Measurements from ENCODE around the gene PSMA6. TPM values are rescaled to one million over a fixed set of nuclear protein-coding genes. Genes with fewer than 3 reads are reported as not detected.
"Not testable (repeated sequence)": the region's sequence is repeated elsewhere in the genome, so short reads cannot be mapped to it uniquely, and the experiment has no call there.

PSMA6 gene
- total RNA-seq, 1 experiment from 2014 or later: 307 TPM

DNA sequence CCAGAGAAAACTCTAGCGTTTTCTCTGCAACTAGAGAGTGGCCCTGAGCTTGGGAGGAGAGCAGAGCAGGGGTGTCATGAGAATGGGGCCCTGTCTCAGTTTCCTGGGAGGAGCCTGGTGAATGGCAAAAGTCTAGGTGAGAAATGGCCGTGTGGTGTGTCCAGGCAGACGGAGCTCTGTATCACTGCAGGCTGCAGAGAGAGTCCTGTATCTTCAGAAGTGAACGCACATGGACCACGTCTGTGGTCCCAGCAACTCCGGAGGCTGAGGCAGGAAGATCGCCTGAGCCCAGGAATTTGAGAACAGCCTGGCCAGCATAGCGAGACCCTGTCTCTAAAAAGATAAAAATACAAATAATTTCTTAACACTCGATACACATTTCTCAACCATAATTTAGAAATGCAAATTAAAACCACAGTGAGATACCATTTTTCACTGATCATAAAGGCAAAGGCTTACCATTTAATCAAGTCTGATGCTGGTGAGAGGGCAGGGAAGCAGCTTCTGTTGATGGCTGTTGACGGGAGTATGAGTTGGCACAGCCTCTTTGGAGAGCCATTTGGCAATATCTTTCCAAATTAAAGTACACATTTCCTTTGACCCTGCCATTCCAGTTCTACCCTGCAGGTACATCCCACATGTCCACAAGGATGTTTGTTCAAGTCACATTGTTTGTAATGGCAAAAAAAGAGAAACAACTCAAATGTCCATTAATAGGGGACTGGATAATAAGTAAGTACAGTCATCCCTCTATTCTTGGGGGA is 61.4 kb downstream of the PSMA6 start:
- Histone ChIP-seq H3K27ac (ENCODE audit: low read length) (no peak overlapping the region), H2AFZ (ENCODE audit: low read length) (no peak overlapping the region), H3K9ac (ENCODE audit: low read length) (no peak overlapping the region), H3K79me2 (ENCODE audit: low read length) (no peaks in the 10 kb centered on the region), H4K20me1 (ENCODE audit: low read length) (no peaks in the 10 kb centered on the region), H3K36me3 (ENCODE audit: low read depth, low read length) (no peaks in the 10 kb centered on the region), H3K4me1 (ENCODE audit: insufficient read depth, low read length) (peaks cover 20% of the 10 kb centered on the region), H3K27me3 (ENCODE audit: low read length) (no peaks in the 10 kb centered on the region), H3K9me2 (replicated peaks; ENCODE audit: low read length) (no peaks in the 10 kb centered on the region), H3K4me3 (ENCODE audit: low read length) (no peak overlapping the region), H3K9me3 (ENCODE audit: low read length) (no peaks in the 10 kb centered on the region), H3K4me2 (ENCODE audit: low read length) (peak overlapping the region; percentile 21; the same call in 1 of the 2 replicates), H3F3A (ENCODE audit: low read length, unreplicated experiment) (no peaks in the 10 kb centered on the region)
- no TSS peak for BruUV-seq (replicated peaks)
- intact Hi-C loops (cut with micrococcal nuclease): no loop called here
- CTCF ChIA-PET: interaction anchor here (0.5 kb wide), 1 partner anchor 83 kb away, joined by 8 read pairs; no protein-coding TSS in a partner anchor
- TF ChIP-seq, protein P1, sequence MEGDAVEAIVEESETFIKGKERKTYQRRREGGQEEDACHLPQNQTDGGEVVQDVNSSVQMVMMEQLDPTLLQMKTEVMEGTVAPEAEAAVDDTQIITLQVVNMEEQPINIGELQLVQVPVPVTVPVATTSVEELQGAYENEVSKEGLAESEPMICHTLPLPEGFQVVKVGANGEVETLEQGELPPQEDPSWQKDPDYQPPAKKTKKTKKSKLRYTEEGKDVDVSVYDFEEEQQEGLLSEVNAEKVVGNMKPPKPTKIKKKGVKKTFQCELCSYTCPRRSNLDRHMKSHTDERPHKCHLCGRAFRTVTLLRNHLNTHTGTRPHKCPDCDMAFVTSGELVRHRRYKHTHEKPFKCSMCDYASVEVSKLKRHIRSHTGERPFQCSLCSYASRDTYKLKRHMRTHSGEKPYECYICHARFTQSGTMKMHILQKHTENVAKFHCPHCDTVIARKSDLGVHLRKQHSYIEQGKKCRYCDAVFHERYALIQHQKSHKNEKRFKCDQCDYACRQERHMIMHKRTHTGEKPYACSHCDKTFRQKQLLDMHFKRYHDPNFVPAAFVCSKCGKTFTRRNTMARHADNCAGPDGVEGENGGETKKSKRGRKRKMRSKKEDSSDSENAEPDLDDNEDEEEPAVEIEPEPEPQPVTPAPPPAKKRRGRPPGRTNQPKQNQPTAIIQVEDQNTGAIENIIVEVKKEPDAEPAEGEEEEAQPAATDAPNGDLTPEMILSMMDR (conservative IDR thresholded peaks at IDR 0.05; ENCODE audit: low read depth, low read length): no peak
- no peak for TF ChIP-seq EZH2 (IDR thresholded peaks at IDR 0.05; ENCODE audit: low read length, unreplicated experiment)
- no peak for TF ChIP-seq EZH2phosphoT487 (IDR thresholded peaks at IDR 0.05; ENCODE audit: borderline replicate concordance, low read length)
- DNase-seq: peak; percentile 88
- ATAC-seq: peak; percentile 80
- POLR2A ChIA-PET (ENCODE audit: unreplicated experiment): no interaction called here

DNA sequence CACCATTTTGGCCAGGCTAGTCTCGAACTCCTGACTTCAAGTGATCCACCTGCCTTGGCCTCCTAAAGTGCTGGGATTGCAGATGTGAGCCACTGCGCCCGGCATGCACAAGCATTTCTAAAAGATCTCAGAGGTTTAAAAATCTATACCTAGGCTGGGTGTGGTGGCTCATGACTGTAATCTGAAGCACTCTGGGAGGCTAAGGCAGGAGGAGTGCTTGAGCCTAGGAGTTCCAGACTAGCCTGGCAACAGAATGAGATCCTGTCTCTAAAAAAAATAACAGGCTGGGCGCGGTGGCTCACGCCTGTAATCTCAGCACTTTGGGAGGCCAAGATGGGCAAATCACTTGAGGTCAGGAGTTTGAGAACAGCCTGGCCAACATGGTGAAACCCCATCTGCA is 63.1 kb downstream of the PSMA6 start:
- H3K79me2 ChIP-seq (ENCODE audit: low read length); H3K27ac ChIP-seq (ENCODE audit: low read length): not testable (repeated sequence)
- CTCF ChIA-PET: interaction anchor here (0.7 kb wide), 1 partner anchor 27 kb away, joined by 4 read pairs; no protein-coding TSS in a partner anchor

DNA sequence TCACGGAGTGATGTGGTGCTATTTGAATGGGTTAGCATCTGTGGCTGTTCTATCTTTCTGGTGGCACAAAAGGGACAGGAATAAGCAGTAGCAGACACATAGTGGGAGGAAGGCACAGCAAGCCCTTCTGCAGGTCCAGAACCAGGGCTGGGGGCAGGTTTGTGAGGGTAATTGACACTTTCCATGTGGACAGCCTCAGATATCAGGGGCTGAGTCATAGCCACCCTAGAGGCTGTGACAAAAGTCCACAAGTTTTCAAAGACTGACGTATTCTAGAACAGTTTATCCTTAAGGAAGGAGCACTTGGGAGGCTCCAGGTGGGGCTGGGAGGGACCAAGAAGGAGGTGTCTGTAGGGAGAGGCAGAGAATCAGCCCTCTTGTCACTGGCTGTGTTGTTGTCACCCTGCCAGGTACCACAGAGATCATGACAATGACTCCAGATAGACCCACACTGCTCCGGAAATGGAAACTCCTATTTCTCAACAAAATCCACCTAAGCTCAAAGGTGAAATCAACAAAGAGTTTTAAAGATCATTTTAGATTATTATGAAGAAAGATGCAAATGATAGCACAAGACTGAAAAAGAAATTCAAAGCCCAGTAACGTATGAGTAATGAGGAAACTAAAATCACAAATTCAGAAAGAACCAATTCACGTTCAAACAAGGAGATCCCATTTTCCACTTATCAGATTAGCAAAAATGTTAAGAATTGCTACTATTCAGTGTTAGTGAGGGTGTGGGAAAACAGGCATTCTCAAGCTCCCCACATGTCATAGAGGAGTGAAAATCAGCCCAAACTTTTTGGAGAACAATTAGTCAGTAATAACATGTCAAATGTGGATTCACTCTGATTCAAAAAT is 64.0 kb downstream of the PSMA6 start:
- peak; percentile 49 for ATAC-seq
- TF ChIP-seq EZH2phosphoT487 (IDR thresholded peaks at IDR 0.05; ENCODE audit: borderline replicate concordance, low read length) (no peak), EZH2 (IDR thresholded peaks at IDR 0.05; ENCODE audit: low read length, unreplicated experiment) (no peak)
- TF ChIP-seq, protein P1 (conservative IDR thresholded peaks at IDR 0.05; ENCODE audit: low read depth, low read length): no peak
- H3K4me1 ChIP-seq (ENCODE audit: insufficient read depth, low read length): peaks cover 20% of the 10 kb centered on the region
- no peak overlapping the region for H3K27ac ChIP-seq (ENCODE audit: low read length)
- intact Hi-C loops (cut with micrococcal nuclease): no loop called here
- H3K9ac ChIP-seq (ENCODE audit: low read length): no peak overlapping the region
- H2AFZ ChIP-seq (ENCODE audit: low read length): 0 out of 2 replicates have a peak overlapping the region, but pooled peaks have one; percentile 24
- H3K27me3 ChIP-seq (ENCODE audit: low read length): no peaks in the 10 kb centered on the region
- no peaks in the 10 kb centered on the region for H3K9me2 ChIP-seq (replicated peaks; ENCODE audit: low read length)
- H3K4me3 ChIP-seq (ENCODE audit: low read length): no peak overlapping the region
- POLR2A ChIA-PET (ENCODE audit: unreplicated experiment): no interaction called here
- H3K9me3 ChIP-seq (ENCODE audit: low read length): no peaks in the 10 kb centered on the region
- peak; percentile 53 for DNase-seq
- no peaks in the 10 kb centered on the region for H3K36me3 ChIP-seq (ENCODE audit: low read depth, low read length)
- H4K20me1 ChIP-seq (ENCODE audit: low read length): no peaks in the 10 kb centered on the region
- peak overlapping the region; percentile 30; the same call in 1 of the 2 replicates for H3K4me2 ChIP-seq (ENCODE audit: low read length)
- H3K79me2 ChIP-seq (ENCODE audit: low read length): no peaks in the 10 kb centered on the region
- no TSS peak for BruUV-seq (replicated peaks)
- CTCF ChIA-PET: no interaction called here
- H3F3A ChIP-seq (ENCODE audit: low read length, unreplicated experiment): no peaks in the 10 kb centered on the region

More for the DNA sequence above, 63.1 kb downstream of the PSMA6 start:
- H3K27me3 ChIP-seq (ENCODE audit: low read length); DNase-seq; H2AFZ ChIP-seq (ENCODE audit: low read length); H3K9me2 ChIP-seq (replicated peaks; ENCODE audit: low read length); H4K20me1 ChIP-seq (ENCODE audit: low read length); intact Hi-C loops (cut with micrococcal nuclease); H3K36me3 ChIP-seq (ENCODE audit: low read depth, low read length); BruUV-seq (replicated peaks); H3K9me3 ChIP-seq (ENCODE audit: low read length); POLR2A ChIA-PET (ENCODE audit: unreplicated experiment); ATAC-seq; H3K4me3 ChIP-seq (ENCODE audit: low read length); H3F3A ChIP-seq (ENCODE audit: low read length, unreplicated experiment); H3K4me2 ChIP-seq (ENCODE audit: low read length); H3K9ac ChIP-seq (ENCODE audit: low read length): not testable (repeated sequence)
- H3K4me1 ChIP-seq (ENCODE audit: insufficient read depth, low read length): peaks cover 20% of the 10 kb centered on the region

DNA sequence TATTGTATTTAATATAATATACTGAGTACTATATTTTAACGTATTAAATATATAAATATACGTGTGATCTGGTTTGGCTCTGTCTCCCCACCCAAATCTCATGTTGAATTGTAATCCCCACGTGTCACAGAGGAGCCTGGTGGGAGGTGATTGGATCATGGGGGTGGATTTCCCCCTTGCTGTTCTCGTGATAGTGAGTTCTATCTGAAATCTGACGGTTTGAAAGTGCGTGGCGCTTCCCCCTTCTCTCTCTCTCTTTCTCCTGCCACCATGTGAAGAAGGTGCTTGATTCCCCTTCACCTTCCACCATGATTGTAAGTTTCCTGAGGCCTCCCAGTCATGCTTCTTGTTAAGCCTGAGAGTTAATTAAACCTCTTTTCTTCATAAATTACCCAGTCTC is 67.5 kb downstream of the PSMA6 start:
- CTCF ChIA-PET; POLR2A ChIA-PET (ENCODE audit: unreplicated experiment): not testable (repeated sequence)

More for the DNA sequence above, 67.5 kb downstream of the PSMA6 start:
- ATAC-seq; H3K36me3 ChIP-seq (ENCODE audit: low read depth, low read length); H3F3A ChIP-seq (ENCODE audit: low read length, unreplicated experiment); H3K4me3 ChIP-seq (ENCODE audit: low read length); H3K4me1 ChIP-seq (ENCODE audit: insufficient read depth, low read length); H3K4me2 ChIP-seq (ENCODE audit: low read length); H3K9me2 ChIP-seq (replicated peaks; ENCODE audit: low read length); H2AFZ ChIP-seq (ENCODE audit: low read length); H3K27ac ChIP-seq (ENCODE audit: low read length); H3K9ac ChIP-seq (ENCODE audit: low read length); H3K9me3 ChIP-seq (ENCODE audit: low read length); intact Hi-C loops (cut with micrococcal nuclease); H4K20me1 ChIP-seq (ENCODE audit: low read length); H3K27me3 ChIP-seq (ENCODE audit: low read length); BruUV-seq (replicated peaks); DNase-seq; H3K79me2 ChIP-seq (ENCODE audit: low read length): not testable (repeated sequence)

Data from PC-3 (cell line).